Epithelial cell of esophagus (primary cell): Measurements from ENCODE around the gene IL13.

Experiments used
- DNase-seq: peaks from one replicate; pipeline ENCODE4 v3.0.0; 2010; ENCODE audit warnings: low read depth
- H3K4me3 ChIP-seq: 2 replicates; pipeline ENCODE4 v1.5.1; 2011; ENCODE audit warnings: mild to moderate bottlenecking, low read length, control low read depth
- TF ChIP-seq, protein P1 (sequence below): IDR thresholded peaks from 2 replicates; pipeline ENCODE4 v1.5.1; 2011; ENCODE audit warnings: low read depth, mild to moderate bottlenecking, low read length, control low read depth, inconsistent platforms; ENCODE audit not compliant: insufficient read depth; ENCODE audit errors: missing control alignments

The IL13 gene

DNA sequence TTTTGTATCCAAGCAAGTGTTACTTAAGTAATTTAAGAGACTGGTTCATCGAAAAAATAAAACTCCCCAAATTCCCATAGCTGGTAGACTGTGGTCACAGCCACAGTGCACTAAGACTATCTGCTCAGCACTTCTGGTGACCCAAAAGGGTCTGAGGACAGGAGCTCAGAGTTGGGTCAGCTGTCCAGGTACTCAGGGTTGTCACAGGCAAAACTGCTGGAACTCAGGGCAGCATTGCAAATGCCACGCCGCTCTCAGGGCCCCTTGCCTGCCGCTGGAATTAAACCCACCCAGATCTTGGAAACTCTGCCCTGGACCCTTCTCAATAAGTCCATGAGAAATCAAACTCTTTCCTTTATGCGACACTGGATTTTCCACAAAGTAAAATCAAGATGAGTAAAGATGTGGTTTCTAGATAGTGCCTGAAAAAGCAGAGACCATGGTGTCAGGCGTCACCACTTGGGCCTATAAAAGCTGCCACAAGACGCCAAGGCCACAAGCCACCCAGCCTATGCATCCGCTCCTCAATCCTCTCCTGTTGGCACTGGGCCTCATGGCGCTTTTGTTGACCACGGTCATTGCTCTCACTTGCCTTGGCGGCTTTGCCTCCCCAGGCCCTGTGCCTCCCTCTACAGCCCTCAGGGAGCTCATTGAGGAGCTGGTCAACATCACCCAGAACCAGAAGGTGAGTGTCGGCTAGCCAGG lies at the start of gene IL13:
Gene IL13 (plus strand): TSS at position 498 of the 705 bp plus-strand sequence. CDS start 14 bp downstream, at position 512.
- DNase-seq, result no peak
- H3K4me3 ChIP-seq, result no peak within 1 kb of the TSS
- TF ChIP-seq, protein P1, sequence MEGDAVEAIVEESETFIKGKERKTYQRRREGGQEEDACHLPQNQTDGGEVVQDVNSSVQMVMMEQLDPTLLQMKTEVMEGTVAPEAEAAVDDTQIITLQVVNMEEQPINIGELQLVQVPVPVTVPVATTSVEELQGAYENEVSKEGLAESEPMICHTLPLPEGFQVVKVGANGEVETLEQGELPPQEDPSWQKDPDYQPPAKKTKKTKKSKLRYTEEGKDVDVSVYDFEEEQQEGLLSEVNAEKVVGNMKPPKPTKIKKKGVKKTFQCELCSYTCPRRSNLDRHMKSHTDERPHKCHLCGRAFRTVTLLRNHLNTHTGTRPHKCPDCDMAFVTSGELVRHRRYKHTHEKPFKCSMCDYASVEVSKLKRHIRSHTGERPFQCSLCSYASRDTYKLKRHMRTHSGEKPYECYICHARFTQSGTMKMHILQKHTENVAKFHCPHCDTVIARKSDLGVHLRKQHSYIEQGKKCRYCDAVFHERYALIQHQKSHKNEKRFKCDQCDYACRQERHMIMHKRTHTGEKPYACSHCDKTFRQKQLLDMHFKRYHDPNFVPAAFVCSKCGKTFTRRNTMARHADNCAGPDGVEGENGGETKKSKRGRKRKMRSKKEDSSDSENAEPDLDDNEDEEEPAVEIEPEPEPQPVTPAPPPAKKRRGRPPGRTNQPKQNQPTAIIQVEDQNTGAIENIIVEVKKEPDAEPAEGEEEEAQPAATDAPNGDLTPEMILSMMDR, result no peak

DNA sequence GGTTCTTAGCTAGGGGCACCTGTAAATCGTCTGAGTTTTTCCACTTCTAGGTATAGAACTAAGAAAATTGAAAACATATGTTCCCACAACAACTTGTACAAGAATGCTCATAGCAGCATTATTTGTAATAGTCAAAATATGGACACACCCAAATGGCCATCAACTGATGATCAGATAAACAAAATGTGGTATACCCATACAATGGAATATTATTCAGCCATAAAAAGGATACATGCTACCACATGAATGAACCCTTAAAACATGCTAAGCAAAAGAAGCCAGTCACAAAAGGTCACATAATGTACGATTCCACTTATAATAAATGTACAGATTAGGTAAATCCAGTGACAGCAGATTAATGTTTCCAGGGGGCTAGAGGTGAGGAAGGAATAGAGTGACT lies 46.0 kb upstream of the IL13 start:
- TF ChIP-seq, protein P1, result no peak
- DNase-seq, result no peak
- no peak overlapping the region for H3K4me3 ChIP-seq

- no peak overlapping the region for H3K4me3 ChIP-seq
- TF ChIP-seq, protein P1, result no peak
- DNase-seq, result no peak
Measured at GRCh38 chr5:132612846-132613245, 45.1 kb upstream of the IL13 start.

- no peak overlapping the region for H3K4me3 ChIP-seq
- TF ChIP-seq, protein P1, result no peak
- DNase-seq, result no peak
Measured at GRCh38 chr5:132621699-132622098, 36.3 kb upstream of the IL13 start.

DNA sequence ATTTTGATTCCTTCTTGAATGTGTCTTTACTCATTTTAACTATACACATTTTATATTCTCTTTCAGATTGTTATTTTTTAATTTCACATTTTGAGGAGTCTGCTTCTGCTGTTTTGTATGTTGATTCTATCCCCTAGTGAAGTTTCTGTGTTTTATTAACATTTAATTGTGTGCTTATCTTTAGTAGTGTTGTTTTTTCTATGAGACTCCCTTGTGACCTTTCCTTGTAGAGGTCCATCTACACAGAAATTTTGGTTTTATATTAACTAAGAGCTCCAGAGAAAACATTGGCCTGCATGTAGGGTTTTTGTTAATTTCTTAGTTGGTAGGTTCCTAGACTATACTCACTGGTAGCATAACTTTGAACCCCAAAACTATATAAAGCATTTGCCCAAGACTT lies 35.4 kb upstream of the IL13 start:
- TF ChIP-seq, protein P1, result no peak
- no peak for DNase-seq
- no peak overlapping the region for H3K4me3 ChIP-seq

DNA sequence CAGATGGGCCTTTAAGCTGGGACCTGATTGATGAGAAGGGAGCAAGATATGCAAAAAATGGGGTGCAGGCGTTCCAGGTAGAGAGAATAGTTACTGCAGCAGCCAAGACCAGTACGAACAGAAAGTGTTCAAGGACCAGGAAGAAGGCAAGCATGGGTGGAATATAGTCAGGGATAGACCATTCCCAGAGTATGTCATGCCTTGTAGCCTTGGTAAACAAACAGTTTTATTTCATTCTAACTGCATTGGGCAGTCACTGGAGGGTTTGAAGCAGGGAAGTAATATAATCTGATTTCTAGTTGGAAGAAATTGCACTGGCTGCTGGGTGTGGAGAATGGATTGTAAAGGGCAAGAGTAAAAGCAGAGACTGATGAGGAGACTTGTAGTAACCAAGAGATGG lies 30.5 kb upstream of the IL13 start:
- DNase-seq, result no peak
- TF ChIP-seq, protein P1, result no peak
- no peak overlapping the region for H3K4me3 ChIP-seq

- H3K4me3 ChIP-seq, result no peak overlapping the region
- TF ChIP-seq, protein P1, result no peak
- DNase-seq, result no peak
Measured at GRCh38 chr5:132628814-132629213, 29.2 kb upstream of the IL13 start.
